Activated CD4-positive, alpha-beta T cell treated with anti-CD3 and anti-CD28 coated beads, Interleukin-2, amount 10 ng/mL, durations not matched to agents 7 days and 5 days (primary cell): ENCODE measurements around the gene CHRM5. TPM values are rescaled to one million over a fixed set of nuclear protein-coding genes. Genes with fewer than 3 reads are reported as not detected.
A peak's percentile ranks its signal among the peaks of the same experiment; 100 is the strongest.
"Not testable (repeated sequence)": the region's sequence is repeated elsewhere in the genome, so short reads cannot be mapped to it uniquely, and the experiment has no call there.

Source experiments
- CTCF ChIA-PET: fragments of 350-600 bp; sonication (Branson Sonifier 250); formaldehyde crosslinking; loops from one replicate; lab custom pipeline; 2021; ENCODE audit warnings: antibody characterized with exemption; lab: Charles Lee
- POLR2A ChIA-PET: fragments of 350-600 bp; sonication (Branson Sonifier 250); formaldehyde crosslinking; loops from one replicate; lab custom pipeline; 2021; ENCODE audit warnings: antibody characterized with exemption; lab: Charles Lee
- DNase-seq: peaks from one replicate; pipeline ENCODE4 v3.0.0-alpha.2; 2020
- H3K27ac Mint-ChIP-seq: one replicate; pipeline ENCODE4 v1.8.0; 2021; ENCODE audit warnings: mild to moderate bottlenecking, moderate library complexity, mixed read lengths
- H3K27me3 Mint-ChIP-seq: one replicate; pipeline ENCODE4 v1.8.0; 2021; ENCODE audit warnings: mixed read lengths
- H3K36me3 Mint-ChIP-seq: one replicate; pipeline ENCODE4 v1.8.0; 2021; ENCODE audit warnings: low read depth, mixed read lengths
- H3K4me1 Mint-ChIP-seq: one replicate; pipeline ENCODE4 v1.8.0; 2021; ENCODE audit warnings: mixed read lengths
- H3K4me3 Mint-ChIP-seq: one replicate; pipeline ENCODE4 v1.8.0; 2021; ENCODE audit warnings: mild to moderate bottlenecking, moderate library complexity, mixed read lengths
- H3K9me3 Mint-ChIP-seq: one replicate; pipeline ENCODE4 v1.8.0; 2021; ENCODE audit warnings: mixed read lengths
- total RNA-seq, 2 experiments: library from RNA; stranded (reverse); gene quantifications; one replicate each; pipeline ENCODE4 v1.2.3, GENCODE V29; 2021

Gene CHRM5
- total RNA-seq, 2 experiments from 2014 or later, result not detected

- Mint-ChIP-seq H3K4me3 (no peak overlapping the region), H3K4me1 (no peaks in the 10 kb centered on the region), H3K27me3 (no peaks in the 10 kb centered on the region), H3K9me3 (no peaks in the 10 kb centered on the region), H3K27ac (no peak overlapping the region), H3K36me3 (no peaks in the 10 kb centered on the region)
- no peak for DNase-seq
- POLR2A ChIA-PET, result no interaction called here
- CTCF ChIA-PET, result interaction anchor here (0.7 kb wide), 1 partner anchor 39 kb away, joined by 3 read pairs; no protein-coding TSS in a partner anchor
These were observed 33.2 kb downstream of the CHRM5 start for GRCh38 chr15:34001536-34001935.

DNA sequence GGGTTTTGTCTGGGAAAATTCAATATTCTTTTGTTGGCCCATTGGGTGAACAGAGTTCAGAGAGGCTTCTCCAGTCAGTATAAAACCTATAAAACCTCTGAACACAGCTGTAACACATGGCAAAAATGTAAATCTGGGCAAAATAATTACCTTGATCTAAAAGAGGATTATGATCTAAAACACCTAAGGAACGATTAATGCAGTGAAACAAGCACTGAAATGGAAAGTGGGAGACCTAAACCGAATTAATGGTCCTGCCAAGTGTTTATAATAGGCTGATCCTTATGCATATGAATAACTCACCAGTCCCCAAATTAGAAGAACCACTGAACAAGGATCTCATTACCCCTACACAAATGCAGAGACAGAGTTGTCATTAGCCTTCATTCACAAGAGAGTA, 38.1 kb downstream of the CHRM5 start:
- H3K36me3 Mint-ChIP-seq, result no peaks in the 10 kb centered on the region
- H3K9me3 Mint-ChIP-seq, result no peaks in the 10 kb centered on the region
- no peak overlapping the region for H3K27ac Mint-ChIP-seq
- DNase-seq, result no peak
- POLR2A ChIA-PET, result no interaction called here
- no peak overlapping the region for H3K4me3 Mint-ChIP-seq
- H3K4me1 Mint-ChIP-seq, result no peaks in the 10 kb centered on the region
- CTCF ChIA-PET, result interaction anchor here (0.7 kb wide), 1 partner anchor 1311 kb away, joined by 3 read pairs; no protein-coding TSS in a partner anchor
- H3K27me3 Mint-ChIP-seq, result no peaks in the 10 kb centered on the region

- Mint-ChIP-seq H3K4me3 (no peak overlapping the region), H3K36me3 (no peaks in the 10 kb centered on the region), H3K9me3 (no peaks in the 10 kb centered on the region), H3K27ac (no peak overlapping the region), H3K4me1 (no peaks in the 10 kb centered on the region), H3K27me3 (no peaks in the 10 kb centered on the region)
- ChIA-PET CTCF (no interaction called here), POLR2A (no interaction called here)
- no peak for DNase-seq
These were observed 41.4 kb downstream of the CHRM5 start for GRCh38 chr15:34009656-34010055.

DNA sequence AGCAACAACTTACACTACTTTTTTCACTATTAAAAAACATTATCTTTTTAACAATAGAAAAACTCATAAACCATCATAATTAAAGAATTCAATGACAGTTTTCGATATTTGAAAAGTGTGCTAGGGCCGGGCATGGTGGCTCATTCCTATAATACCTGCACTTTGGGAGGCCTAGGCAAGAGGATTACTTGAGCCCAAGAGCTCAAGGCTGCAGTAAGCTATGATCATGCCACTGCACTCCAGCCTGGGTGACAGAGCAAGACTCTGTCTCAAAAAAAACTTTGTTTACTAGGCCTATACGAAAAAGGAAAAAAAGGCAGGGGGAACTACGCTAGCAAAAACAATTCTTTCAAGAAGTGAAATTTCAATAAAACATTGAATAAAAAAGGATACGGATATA, 42.6 kb downstream of the CHRM5 start:
- POLR2A ChIA-PET, result no interaction called here
- Mint-ChIP-seq H3K9me3 (no peaks in the 10 kb centered on the region), H3K27me3 (no peaks in the 10 kb centered on the region), H3K36me3 (no peaks in the 10 kb centered on the region), H3K4me1 (no peaks in the 10 kb centered on the region), H3K4me3 (no peak overlapping the region), H3K27ac (no peak overlapping the region)
- no peak for DNase-seq
- CTCF ChIA-PET, result no interaction called here

DNA sequence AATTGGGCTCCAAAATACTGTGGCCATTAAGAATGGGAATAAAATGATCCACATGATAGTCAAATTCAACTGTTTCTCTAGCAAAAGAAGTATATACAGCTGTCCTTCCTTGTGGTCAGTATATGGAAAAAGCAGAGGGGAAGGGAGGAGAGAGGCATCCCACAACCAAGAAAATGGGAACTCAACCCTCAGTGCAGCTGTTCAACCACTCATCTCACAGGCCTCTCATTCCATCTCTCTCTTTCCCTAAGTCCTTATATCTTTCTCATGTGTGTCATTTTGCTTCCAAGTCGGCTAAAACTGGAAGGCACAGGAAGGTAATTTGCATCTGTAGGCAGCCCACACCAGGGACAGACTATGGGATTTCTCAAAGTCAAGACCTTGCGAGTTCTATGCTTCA, 43.2 kb downstream of the CHRM5 start:
- H3K4me1 Mint-ChIP-seq, result no peaks in the 10 kb centered on the region
- no peak for DNase-seq
- no peaks in the 10 kb centered on the region for H3K36me3 Mint-ChIP-seq
- ChIA-PET CTCF (no interaction called here), POLR2A (interaction anchor here (0.7 kb wide), 1 partner anchor 9 kb away, joined by 3 read pairs; no protein-coding TSS in a partner anchor)
- H3K27ac Mint-ChIP-seq, result no peak overlapping the region
- H3K9me3 Mint-ChIP-seq, result no peaks in the 10 kb centered on the region
- H3K4me3 Mint-ChIP-seq, result no peak overlapping the region
- no peaks in the 10 kb centered on the region for H3K27me3 Mint-ChIP-seq

GRCh38 chr15:34012461-34013028, 44.2 kb downstream of the CHRM5 start:
- POLR2A ChIA-PET, result interaction anchor here (0.6 to 0.7 kb wide), 2 partner anchors 10 to 635 kb away, joined by 3 to 4 read pairs; no protein-coding TSS in a partner anchor
- no peaks in the 10 kb centered on the region for H3K36me3 Mint-ChIP-seq
- H3K27me3 Mint-ChIP-seq, result peaks cover 3% of the 10 kb centered on the region
- H3K27ac Mint-ChIP-seq, result no peak overlapping the region
- H3K9me3 Mint-ChIP-seq, result no peaks in the 10 kb centered on the region
- CTCF ChIA-PET, result no interaction called here
- no peak for DNase-seq
- H3K4me1 Mint-ChIP-seq, result peaks cover 3% of the 10 kb centered on the region
- no peak overlapping the region for H3K4me3 Mint-ChIP-seq

DNA sequence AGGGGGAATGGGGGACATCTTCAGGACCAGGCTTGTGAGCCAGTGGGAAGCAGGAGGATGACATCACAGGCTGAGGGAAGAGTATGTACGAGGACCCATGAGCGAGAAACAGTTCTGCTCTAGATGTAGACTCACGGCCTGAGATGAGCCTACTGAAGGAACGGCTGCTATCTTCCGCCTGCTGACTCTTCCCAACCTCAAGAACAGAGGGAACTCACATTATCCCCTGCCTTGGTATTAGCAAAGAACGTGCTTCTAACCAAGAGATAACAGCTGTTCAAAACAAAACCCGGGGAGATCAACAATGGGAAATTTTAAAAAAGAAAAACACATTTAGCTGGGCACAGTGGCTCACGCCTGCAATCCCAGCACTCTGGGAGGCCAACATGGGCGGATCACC, 45.4 kb downstream of the CHRM5 start:
- POLR2A ChIA-PET, result no interaction called here
- Mint-ChIP-seq H3K27ac (no peak overlapping the region), H3K4me3 (no peak overlapping the region), H3K9me3 (peaks cover 3% of the 10 kb centered on the region), H3K4me1 (peaks cover 11% of the 10 kb centered on the region), H3K36me3 (no peaks in the 10 kb centered on the region), H3K27me3 (peaks cover 3% of the 10 kb centered on the region)
- CTCF ChIA-PET, result no interaction called here
- DNase-seq, result no peak

DNA sequence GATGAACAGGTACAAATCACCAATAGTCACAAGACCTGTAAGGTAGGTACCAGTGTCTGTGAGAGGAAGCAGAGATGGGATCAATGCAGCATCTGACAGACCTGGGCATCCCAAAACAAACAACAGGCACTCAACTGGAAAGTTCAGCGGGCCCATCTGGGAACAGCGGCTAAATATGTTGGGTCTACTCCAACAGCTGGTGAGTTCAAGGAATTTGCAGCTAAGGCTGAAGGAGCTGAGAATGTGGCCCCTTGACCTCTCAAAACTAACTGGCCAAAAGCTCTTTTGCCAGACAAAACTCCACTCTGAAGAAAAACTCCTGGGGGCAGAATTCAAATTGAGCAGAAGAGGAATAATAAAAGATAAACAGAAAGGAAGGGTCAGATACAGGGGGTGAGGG, 46.3 kb downstream of the CHRM5 start:
- Mint-ChIP-seq H3K4me1 (peaks cover 16% of the 10 kb centered on the region), H3K9me3 (peaks cover 4% of the 10 kb centered on the region), H3K27me3 (peaks cover 3% of the 10 kb centered on the region), H3K36me3 (peaks cover 2% of the 10 kb centered on the region), H3K4me3 (no peak overlapping the region), H3K27ac (no peak overlapping the region)
- DNase-seq, result no peak
- ChIA-PET CTCF (no interaction called here), POLR2A (interaction anchor here (0.7 kb wide), 1 partner anchor 44 kb away, joined by 3 read pairs; no protein-coding TSS in a partner anchor)

DNA sequence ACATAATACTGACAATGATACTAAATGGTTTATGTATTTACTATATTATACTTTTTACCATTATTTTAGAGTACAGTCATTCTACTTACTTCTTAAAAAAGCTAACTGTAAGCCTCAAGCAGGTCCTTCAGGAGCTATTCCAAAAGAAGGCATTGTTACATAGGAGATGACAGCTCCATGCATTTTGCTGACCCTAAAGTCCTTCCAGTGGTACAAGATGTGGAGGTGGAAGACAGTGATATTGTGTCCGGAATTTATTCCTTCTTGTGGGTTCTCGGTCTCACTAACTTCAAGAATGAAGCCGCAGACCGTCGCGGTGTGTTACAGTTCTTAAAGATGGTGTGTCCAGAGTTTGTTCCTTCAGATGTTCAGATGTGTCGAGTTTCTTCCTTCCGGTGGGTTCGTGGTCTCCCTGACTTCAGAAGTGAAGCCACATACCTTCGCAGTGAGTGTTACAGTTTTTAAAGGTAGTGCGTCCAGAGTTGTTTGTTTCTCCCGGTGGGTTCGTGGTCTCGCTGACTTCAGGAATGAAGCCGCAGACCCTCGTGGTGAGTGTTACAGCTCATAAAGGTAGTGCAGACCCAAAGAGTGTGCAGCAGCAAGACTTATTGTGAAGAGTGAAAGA, 49.8 kb downstream of the CHRM5 start:
- DNase-seq, result peak; percentile 71
- Mint-ChIP-seq H3K27ac (peak overlapping the region; percentile 71), H3K4me3 (peak overlapping the region; percentile 18), H3K9me3 (peaks cover 10% of the 10 kb centered on the region), H3K4me1 (peaks cover 21% of the 10 kb centered on the region), H3K27me3 (peaks cover 3% of the 10 kb centered on the region), H3K36me3 (peaks cover 6% of the 10 kb centered on the region)
- CTCF ChIA-PET, result interaction anchor here (1.2 kb wide), 1 partner anchor 14 kb away, joined by 5 read pairs; no protein-coding TSS in a partner anchor
- POLR2A ChIA-PET, result interaction anchor here (0.6 kb wide), 1 partner anchor 264 kb away, joined by 3 read pairs; no protein-coding TSS in a partner anchor

DNA sequence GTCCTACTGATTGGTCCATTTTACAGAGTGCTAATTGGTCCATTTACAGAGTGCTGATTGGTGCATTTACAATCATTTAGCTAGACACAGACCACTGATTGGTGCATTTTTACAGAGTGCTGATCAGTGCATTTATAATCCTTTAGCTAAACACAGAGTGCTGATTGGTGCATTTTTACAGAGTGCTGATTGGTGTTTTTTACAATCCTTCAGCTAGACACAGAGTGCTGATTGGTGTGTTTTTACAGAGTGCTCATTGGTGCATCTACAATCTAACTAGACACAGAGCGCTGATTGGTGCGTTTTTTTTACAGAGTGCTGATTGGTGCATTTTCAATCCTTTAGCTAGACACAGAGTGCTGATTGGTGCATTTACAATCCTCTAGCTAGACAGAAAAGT, 50.4 kb downstream of the CHRM5 start:
- H3K27ac Mint-ChIP-seq, POLR2A ChIA-PET, DNase-seq, H3K36me3 Mint-ChIP-seq, H3K27me3 Mint-ChIP-seq: not testable (repeated sequence)
- CTCF ChIA-PET, result interaction anchor here (0.9 to 1.2 kb wide), 2 partner anchors 14 to 83 kb away, joined by 3 to 5 read pairs; partner anchors contain the start of genes EMC7 and PGBD4
- H3K9me3 Mint-ChIP-seq, result peaks cover 10% of the 10 kb centered on the region
- H3K4me3 Mint-ChIP-seq, result peak overlapping the region; percentile 18
- peaks cover 21% of the 10 kb centered on the region for H3K4me1 Mint-ChIP-seq

DNA sequence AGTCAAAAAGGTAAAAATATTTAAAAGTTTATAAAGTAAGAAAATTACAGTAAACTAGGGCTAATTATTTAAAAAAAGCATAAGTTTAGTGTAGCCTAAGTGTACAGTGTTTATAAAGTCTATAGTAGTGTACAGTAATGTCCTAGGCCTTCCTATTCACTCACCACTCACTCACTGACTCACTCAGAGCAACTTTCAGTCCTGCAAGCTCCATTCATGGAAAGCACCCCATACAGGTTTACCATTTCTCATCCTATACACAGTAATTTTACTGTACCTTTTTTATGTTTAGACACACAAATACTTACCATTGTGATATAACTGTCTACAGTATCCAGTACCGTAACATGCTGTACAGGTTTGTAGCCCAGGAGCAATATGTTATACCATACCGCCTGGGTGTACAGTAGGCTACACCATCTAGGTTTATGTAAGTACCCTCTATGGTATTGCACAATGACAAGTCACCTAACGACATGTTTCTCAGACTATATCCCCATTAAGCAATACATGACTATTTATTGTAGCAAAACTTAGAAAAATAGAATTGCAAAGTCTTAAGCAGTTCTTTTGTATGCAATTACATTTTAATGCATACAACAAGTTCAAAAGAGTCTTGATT, 51.2 kb downstream of the CHRM5 start:
- H3K4me3 Mint-ChIP-seq, result no peak overlapping the region
- POLR2A ChIA-PET, result no interaction called here
- H3K9me3 Mint-ChIP-seq, result peaks cover 10% of the 10 kb centered on the region
- H3K27me3 Mint-ChIP-seq, result peaks cover 3% of the 10 kb centered on the region
- CTCF ChIA-PET, result interaction anchor here (0.9 to 1.2 kb wide), 2 partner anchors 15 to 82 kb away, joined by 3 to 5 read pairs; partner anchors contain the start of genes EMC7 and PGBD4
- H3K27ac Mint-ChIP-seq, result no peak overlapping the region
- peaks cover 21% of the 10 kb centered on the region for H3K4me1 Mint-ChIP-seq
- no peak for DNase-seq
- H3K36me3 Mint-ChIP-seq, result peaks cover 7% of the 10 kb centered on the region

DNA sequence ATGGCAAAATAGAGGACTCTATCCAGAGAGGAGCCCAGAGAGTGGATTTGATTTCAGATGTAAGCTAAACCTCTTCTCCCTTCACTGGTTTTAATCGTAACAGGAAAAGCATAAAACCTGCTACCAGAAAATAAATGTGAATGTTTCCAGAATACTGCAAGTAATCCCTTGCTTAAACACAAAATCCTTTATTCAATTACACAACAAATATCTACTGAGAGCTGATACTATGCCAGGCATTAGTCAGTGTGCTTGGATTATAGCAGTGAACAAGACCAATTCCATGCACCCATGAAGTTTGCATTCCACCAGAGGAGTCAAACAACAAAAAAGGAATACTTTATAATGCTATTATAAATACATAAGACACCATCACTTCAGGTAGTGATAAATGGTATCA, 55.6 kb downstream of the CHRM5 start:
- H3K4me1 Mint-ChIP-seq, result peaks cover 15% of the 10 kb centered on the region
- H3K4me3 Mint-ChIP-seq, result no peak overlapping the region
- H3K27me3 Mint-ChIP-seq, result no peaks in the 10 kb centered on the region
- H3K9me3 Mint-ChIP-seq, result peaks cover 13% of the 10 kb centered on the region
- CTCF ChIA-PET, result interaction anchor here (0.6 to 1.3 kb wide), 2 partner anchors 19 to 295 kb away, joined by 3 read pairs; no protein-coding TSS in a partner anchor
- H3K36me3 Mint-ChIP-seq, result peaks cover 11% of the 10 kb centered on the region
- H3K27ac Mint-ChIP-seq, result no peak overlapping the region
- POLR2A ChIA-PET, result no interaction called here
- DNase-seq, result no peak

DNA sequence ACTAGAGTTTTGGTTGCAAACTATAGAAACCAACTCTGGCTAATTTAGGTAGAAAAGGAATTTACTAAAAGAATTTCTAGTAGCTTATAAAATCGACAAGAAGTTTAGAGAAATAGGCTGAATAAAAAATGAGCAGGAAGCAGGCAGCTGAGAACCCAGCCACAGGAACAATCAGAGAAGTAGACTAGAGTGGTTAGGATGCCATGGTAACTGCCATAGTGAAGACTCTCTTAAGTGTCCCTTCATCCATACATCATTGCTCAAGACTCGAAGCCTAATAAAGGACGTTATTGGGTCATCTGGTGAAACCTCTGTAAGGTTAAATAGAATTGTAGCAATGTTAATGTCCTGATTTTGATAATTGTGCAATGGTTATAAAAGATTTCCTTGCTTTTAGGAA, 57.0 kb downstream of the CHRM5 start:
- ChIA-PET CTCF (no interaction called here), POLR2A (interaction anchor here (0.6 kb wide), 1 partner anchor 14 kb away, joined by 3 read pairs; the partner anchor contains the start of gene AVEN)
- H3K4me3 Mint-ChIP-seq, result no peak overlapping the region
- H3K4me1 Mint-ChIP-seq, result peaks cover 9% of the 10 kb centered on the region
- H3K9me3 Mint-ChIP-seq, result peaks cover 12% of the 10 kb centered on the region
- peaks cover 6% of the 10 kb centered on the region for H3K36me3 Mint-ChIP-seq
- H3K27me3 Mint-ChIP-seq, result no peaks in the 10 kb centered on the region
- DNase-seq, result no peak
- H3K27ac Mint-ChIP-seq, result no peak overlapping the region
